ENCODE measurements around the gene PCSK4. TPM values are rescaled to one million over a fixed set of nuclear protein-coding genes. Genes with fewer than 3 reads are reported as not detected.

PCSK4 gene
- total and polyA plus RNA-seq, 2 of the 13 experiments (the other 11 are each of a cell fraction or from before 2014, with no cell fraction given) = 2.0 to 2.7 TPM

DNA sequence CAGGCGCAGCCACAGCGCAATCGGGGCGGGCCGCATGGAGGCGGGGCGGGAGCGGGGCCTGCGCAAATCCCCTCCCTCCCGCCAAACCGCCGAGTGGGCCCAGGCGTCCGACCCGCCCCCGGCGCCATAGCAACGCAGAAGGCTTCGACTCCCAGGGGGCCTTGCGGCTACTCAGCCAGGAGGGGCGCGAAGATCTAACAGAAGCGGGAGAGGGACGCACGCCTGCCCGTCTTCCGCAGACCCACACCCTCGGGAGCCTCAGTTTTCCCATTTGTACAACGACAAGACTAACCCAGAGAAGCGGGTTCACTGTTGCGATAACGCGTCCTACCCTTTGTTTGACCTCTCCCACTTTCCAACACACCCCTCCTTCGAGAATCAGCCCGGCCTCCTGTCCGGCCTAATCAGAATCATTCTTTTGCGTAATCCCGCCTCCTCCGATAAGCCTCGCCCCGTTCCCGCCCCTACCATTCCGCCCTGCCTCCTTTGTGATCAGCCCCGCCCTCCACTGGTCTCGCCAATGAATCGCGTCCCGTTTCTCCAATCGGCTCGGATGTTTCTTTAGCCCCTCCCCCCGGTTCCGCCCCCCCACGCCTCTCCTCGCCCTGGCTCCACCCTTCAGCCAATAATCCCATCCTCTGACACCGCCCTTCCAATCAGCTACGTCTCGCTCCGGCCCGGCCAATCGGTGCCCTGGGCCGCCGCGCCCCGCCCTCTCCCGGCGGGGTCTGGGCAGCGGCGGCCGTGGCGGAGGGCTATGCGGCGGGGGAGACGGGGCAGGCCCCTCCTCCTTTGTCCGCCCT, at the start of gene PCSK4 (continued):
- no peak for TF ChIP-seq KIAA2018 (CRISPR knock-in tag; IDR thresholded peaks at IDR 0.05; ENCODE audit: borderline replicate concordance)
- TF ChIP-seq ZNF563 (CRISPR knock-in tag; IDR thresholded peaks at IDR 0.05) = no peak
- TF ChIP-seq SP5 (CRISPR knock-in tag; IDR thresholded peaks at IDR 0.05; ENCODE audit: borderline replicate concordance, low read depth) = peak; percentile 48
- no peak for TF ChIP-seq ZNF891 (CRISPR knock-in tag; IDR thresholded peaks at IDR 0.05)
- TF ChIP-seq CC2D1A (CRISPR knock-in tag; IDR thresholded peaks at IDR 0.05) = 0 out of 2 replicates have a peak, but pooled peaks have one; percentile 76
- TF ChIP-seq SNAPC2 (CRISPR knock-in tag; IDR thresholded peaks at IDR 0.05) = peak; percentile 64; the same call in 1 of the 2 replicates
- TF ChIP-seq, protein P1, sequence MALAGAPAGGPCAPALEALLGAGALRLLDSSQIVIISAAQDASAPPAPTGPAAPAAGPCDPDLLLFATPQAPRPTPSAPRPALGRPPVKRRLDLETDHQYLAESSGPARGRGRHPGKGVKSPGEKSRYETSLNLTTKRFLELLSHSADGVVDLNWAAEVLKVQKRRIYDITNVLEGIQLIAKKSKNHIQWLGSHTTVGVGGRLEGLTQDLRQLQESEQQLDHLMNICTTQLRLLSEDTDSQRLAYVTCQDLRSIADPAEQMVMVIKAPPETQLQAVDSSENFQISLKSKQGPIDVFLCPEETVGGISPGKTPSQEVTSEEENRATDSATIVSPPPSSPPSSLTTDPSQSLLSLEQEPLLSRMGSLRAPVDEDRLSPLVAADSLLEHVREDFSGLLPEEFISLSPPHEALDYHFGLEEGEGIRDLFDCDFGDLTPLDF (CRISPR knock-in tag; IDR thresholded peaks at IDR 0.05) = peak; percentile 59; the same call in 1 of the 2 replicates
- no peak for TF ChIP-seq ZNF354B (CRISPR knock-in tag; IDR thresholded peaks at IDR 0.05)
- no peak for TF ChIP-seq ZNF10 (CRISPR knock-in tag; IDR thresholded peaks at IDR 0.05; ENCODE audit: borderline replicate concordance, low read depth)
- no peak for TF ChIP-seq ZNF460 (CRISPR knock-in tag; IDR thresholded peaks at IDR 0.05; ENCODE audit: borderline replicate concordance)
- no peak for TF ChIP-seq ZNF451 (CRISPR knock-in tag; IDR thresholded peaks at IDR 0.05)
- peak; percentile 97 for TF ChIP-seq SAP130 (CRISPR knock-in tag; IDR thresholded peaks at IDR 0.05; ENCODE audit: low read depth)
- no peak for TF ChIP-seq GABPA (IDR thresholded peaks at IDR 0.05; ENCODE audit: low read depth, low read length)
- TF ChIP-seq GABPA (CRISPR knock-in tag; IDR thresholded peaks at IDR 0.05; ENCODE audit: low read depth) = 0 out of 2 replicates have a peak, but pooled peaks have one; percentile 12
- TF ChIP-seq ZNF7 (CRISPR knock-in tag; IDR thresholded peaks at IDR 0.05) = no peak
- no peak for TF ChIP-seq NONO (IDR thresholded peaks at IDR 0.05)
- no peak for TF ChIP-seq NONO (CRISPR knock-in tag; conservative IDR thresholded peaks at IDR 0.05)
- no peak for TF ChIP-seq CENPX (CRISPR knock-in tag; IDR thresholded peaks at IDR 0.05)
- TF ChIP-seq SALL2 (CRISPR knock-in tag; IDR thresholded peaks at IDR 0.05) = no peak
- no peak for TF ChIP-seq SIX1 (CRISPR knock-in tag; IDR thresholded peaks at IDR 0.05; ENCODE audit: borderline replicate concordance)

Measured in HepG2 (cell line).